Ovary (tissue), 3 donors: Measurements from ENCODE around the gene NPIPB5.
"Not testable (repeated sequence)": the region's sequence is repeated elsewhere in the genome, so short reads cannot be mapped to it uniquely, and the experiment has no call there.

Experiments
- CTCF ChIP-seq, 3 donors: fragments of 450-650 bp in 2 of 3; fragments of 200-600 bp in 1 of 3; IDR thresholded peaks; one replicate each; pipeline versions ENCODE4 v1.5.1 to v1.8.0; 2016 to 2022; ENCODE audit warnings: antibody characterized with exemption in 3 of 3, mild to moderate bottlenecking in 1 of 3
- EP300 ChIP-seq: sonication (generic); formaldehyde crosslinking; IDR thresholded peaks from one replicate; pipeline ENCODE4 v1.6.1; 2017; ENCODE audit warnings: antibody characterized with exemption
- POLR2A ChIP-seq: fragments of 450-650 bp; IDR thresholded peaks from one replicate; pipeline ENCODE4 v1.6.1; 2017; ENCODE audit warnings: antibody characterized with exemption, mild to moderate bottlenecking, moderate library complexity
- donor health status: DM: no; HTN: no; CAD: no.

DNA sequence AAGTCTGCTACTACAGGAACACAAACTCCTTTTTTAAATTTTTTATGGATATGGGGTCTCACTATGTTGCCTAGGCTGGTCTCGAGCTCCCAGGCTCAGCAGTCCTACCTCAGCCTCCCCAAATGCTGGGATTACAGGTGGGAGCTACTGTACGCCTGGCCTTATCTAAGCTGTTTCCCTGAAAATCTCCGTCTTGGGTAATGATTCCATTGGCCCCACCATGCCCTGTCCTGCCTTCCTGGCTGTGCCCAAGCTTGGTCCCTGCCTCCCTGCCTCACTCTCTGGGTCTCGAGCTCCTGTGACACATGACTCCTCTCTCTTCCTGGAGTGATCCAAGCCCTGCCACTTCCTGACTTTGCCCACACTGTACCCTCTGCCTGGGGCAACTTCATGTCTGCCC lies 27.3 kb downstream of the NPIPB5 start:
- not testable (repeated sequence) for TF ChIP-seq EP300; CTCF (IDR thresholded peaks at IDR 0.05); POLR2A
